ENCODE data around the gene DENR. TPM values are rescaled to one million over a fixed set of nuclear protein-coding genes. Genes with fewer than 3 reads are reported as not detected.

DENR gene
- total and polyA plus RNA-seq, 2 of the 13 experiments (the other 11 are each of a cell fraction or from before 2014, with no cell fraction given), result 30.0 to 59.1 TPM

DNA sequence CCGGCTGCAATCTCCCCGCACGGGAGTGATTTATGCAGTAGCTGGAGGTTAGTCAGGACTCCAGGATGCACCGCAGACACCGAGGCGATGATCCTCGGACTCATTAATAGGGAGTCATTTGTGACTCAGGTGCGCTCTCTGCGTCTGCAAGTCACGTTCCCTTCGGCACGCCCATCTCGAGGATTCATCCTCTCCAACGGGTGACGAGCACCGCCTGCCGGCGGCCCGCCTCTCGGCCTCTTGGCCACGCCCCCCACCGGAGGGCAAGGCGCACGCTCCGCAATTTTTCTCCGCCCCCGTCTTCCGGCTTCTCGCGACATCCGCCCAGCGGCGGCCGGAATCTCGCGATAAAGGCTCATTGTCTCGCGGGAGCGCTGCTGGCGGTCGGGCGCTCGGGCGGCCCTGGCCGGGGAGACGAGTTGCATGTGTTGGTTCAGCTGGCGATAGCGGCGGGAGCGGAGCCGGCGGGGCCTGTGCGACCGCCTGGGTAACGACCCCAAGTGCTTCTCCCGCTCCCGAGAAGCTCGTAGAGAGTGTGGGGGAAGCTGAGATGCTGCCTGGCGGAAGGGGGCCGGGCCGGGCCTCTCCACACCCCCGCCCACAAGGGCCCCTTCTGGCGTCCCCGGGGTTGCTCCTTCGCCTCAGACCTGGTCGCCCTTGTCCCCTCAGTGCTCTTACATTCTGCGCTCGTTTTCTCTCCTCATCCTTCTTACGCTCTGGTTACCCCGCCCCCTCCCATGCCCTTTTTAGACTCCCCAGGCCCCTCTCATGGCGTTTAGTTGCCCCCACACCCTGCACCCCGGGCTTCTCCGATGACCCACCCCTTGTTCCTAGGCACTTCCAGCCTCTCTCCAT, at the start of gene DENR (continued):
- TF ChIP-seq HMGXB4 (CRISPR knock-in tag; IDR thresholded peaks at IDR 0.05; ENCODE audit: borderline replicate concordance in 1 of 2, low read depth in 1 of 2), result peak; percentile 86 to 92
- no peak for TF ChIP-seq ZNF207 (IDR thresholded peaks at IDR 0.05; ENCODE audit: borderline replicate concordance)
- TF ChIP-seq, protein P1, sequence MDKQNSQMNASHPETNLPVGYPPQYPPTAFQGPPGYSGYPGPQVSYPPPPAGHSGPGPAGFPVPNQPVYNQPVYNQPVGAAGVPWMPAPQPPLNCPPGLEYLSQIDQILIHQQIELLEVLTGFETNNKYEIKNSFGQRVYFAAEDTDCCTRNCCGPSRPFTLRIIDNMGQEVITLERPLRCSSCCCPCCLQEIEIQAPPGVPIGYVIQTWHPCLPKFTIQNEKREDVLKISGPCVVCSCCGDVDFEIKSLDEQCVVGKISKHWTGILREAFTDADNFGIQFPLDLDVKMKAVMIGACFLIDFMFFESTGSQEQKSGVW (CRISPR knock-in tag; IDR thresholded peaks at IDR 0.05; ENCODE audit: borderline replicate concordance), result no peak
- TF ChIP-seq SALL2 (CRISPR knock-in tag; IDR thresholded peaks at IDR 0.05), result peak; percentile 61
- no peak for TF ChIP-seq ATM (IDR thresholded peaks at IDR 0.05; ENCODE audit: borderline replicate concordance)
- TF ChIP-seq BORCS8-MEF2B (CRISPR knock-in tag; IDR thresholded peaks at IDR 0.05), result peak; percentile 68; the same call in 1 of the 2 replicates
- peak; percentile 75 for TF ChIP-seq AGO2 (optimal IDR thresholded peaks at IDR 0.05; ENCODE audit: low read depth, low read length)
- TF ChIP-seq ZSCAN22 (CRISPR knock-in tag; IDR thresholded peaks at IDR 0.05), result no peak
- 0 out of 2 replicates have a peak, but pooled peaks have one; percentile 61 for TF ChIP-seq ZFP36L1 (CRISPR knock-in tag; IDR thresholded peaks at IDR 0.05)
- 0 out of 2 replicates have a peak, but pooled peaks have one; percentile 29 for TF ChIP-seq ZNF766 (CRISPR knock-in tag; IDR thresholded peaks at IDR 0.05; ENCODE audit: borderline replicate concordance)
- no peak for TF ChIP-seq CHD4 (IDR thresholded peaks at IDR 0.05; ENCODE audit: borderline replicate concordance, low read length)
- TF ChIP-seq ZMYM4 (CRISPR knock-in tag; IDR thresholded peaks at IDR 0.05), result peak; percentile 98
- 0 out of 2 replicates have a peak, but pooled peaks have one; percentile 50 for TF ChIP-seq ZNF446 (CRISPR knock-in tag; IDR thresholded peaks at IDR 0.05)
- no peak for TF ChIP-seq PCBP1 (IDR thresholded peaks at IDR 0.05; ENCODE audit: borderline replicate concordance, low read depth, low read length)
- TF ChIP-seq SAFB2 (CRISPR knock-in tag; IDR thresholded peaks at IDR 0.05; ENCODE audit: borderline replicate concordance, low read depth), result peak; percentile 62; the same call in 1 of the 2 replicates
- TF ChIP-seq RXRB (CRISPR knock-in tag; IDR thresholded peaks at IDR 0.05; ENCODE audit: borderline replicate concordance), result peak; percentile 78
- TF ChIP-seq RNF219 (CRISPR knock-in tag; IDR thresholded peaks at IDR 0.05), result no peak
- peak; percentile 93 for TF ChIP-seq ZSCAN31 (CRISPR knock-in tag; IDR thresholded peaks at IDR 0.05; ENCODE audit: low read depth)
- peak; percentile 85; the same call in 1 of the 2 replicates for TF ChIP-seq MED13 (CRISPR knock-in tag; IDR thresholded peaks at IDR 0.05)
- 0 out of 2 replicates have a peak, but pooled peaks have one; percentile 51 for TF ChIP-seq TOE1 (CRISPR knock-in tag; IDR thresholded peaks at IDR 0.05)
- peak; percentile 71; the same call in 1 of the 2 replicates for TF ChIP-seq ELF4 (CRISPR knock-in tag; IDR thresholded peaks at IDR 0.05; ENCODE audit: borderline replicate concordance)
- TF ChIP-seq ISX (CRISPR knock-in tag; conservative IDR thresholded peaks at IDR 0.05), result no peak; the same call in 1 of the 2 replicates
- TF ChIP-seq, protein P2, sequence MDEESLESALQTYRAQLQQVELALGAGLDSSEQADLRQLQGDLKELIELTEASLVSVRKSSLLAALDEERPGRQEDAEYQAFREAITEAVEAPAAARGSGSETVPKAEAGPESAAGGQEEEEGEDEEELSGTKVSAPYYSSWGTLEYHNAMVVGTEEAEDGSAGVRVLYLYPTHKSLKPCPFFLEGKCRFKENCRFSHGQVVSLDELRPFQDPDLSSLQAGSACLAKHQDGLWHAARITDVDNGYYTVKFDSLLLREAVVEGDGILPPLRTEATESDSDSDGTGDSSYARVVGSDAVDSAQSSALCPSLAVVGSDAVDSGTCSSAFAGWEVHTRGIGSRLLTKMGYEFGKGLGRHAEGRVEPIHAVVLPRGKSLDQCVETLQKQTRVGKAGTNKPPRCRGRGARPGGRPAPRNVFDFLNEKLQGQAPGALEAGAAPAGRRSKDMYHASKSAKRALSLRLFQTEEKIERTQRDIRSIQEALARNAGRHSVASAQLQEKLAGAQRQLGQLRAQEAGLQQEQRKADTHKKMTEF (CRISPR knock-in tag; IDR thresholded peaks at IDR 0.05), result peak; percentile 90
